Stomach (tissue), 9 donors: Measurements from ENCODE around the gene KDM1B. TPM values are rescaled to one million over a fixed set of nuclear protein-coding genes. Genes with fewer than 3 reads are reported as not detected.
A peak's percentile ranks its signal among the peaks of the same experiment; 100 is the strongest.

Experiments
- DNase-seq, 2 donors: peaks; one replicate each; pipeline versions ENCODE4 v3.0.0 to v3.0.0-alpha.2; 2013 to 2019
- H3K27ac ChIP-seq, 5 donors: fragments of 200-600 bp in 4 of 5; sonication (generic) in 4 of 5; one replicate each; pipeline ENCODE4 v1.5.1; 2013 to 2019; ENCODE audit warnings: mild to moderate bottlenecking in 1 of 5, moderate library complexity in 1 of 5
- H3K27me3 ChIP-seq, 3 donors: fragments of 200-600 bp; sonication (generic); one replicate each; pipeline ENCODE4 v1.5.1; 2017 to 2019; ENCODE audit warnings: mixed run types in 1 of 3
- H3K36me3 ChIP-seq, 4 donors: fragments of 200-600 bp; sonication (generic); 1 replicate in 3 of 4; 2 replicates in 1 of 4; pipeline ENCODE4 v1.5.1; 2016 to 2019
- H3K4me1 ChIP-seq, 4 donors: fragments of 200-600 bp; sonication (generic); one replicate each; pipeline ENCODE4 v1.5.1; 2016 to 2019
- H3K4me3 ChIP-seq, 4 donors: fragments of 200-600 bp; sonication (generic) in 3 of 4; one replicate each; pipeline ENCODE4 v1.5.1; 2016 to 2019; ENCODE audit warnings: mild to moderate bottlenecking in 1 of 4
- H3K9me3 ChIP-seq, 4 donors: fragments of 200-600 bp; sonication (generic); one replicate each; pipeline ENCODE4 v1.5.1; 2016 to 2019
- CTCF ChIP-seq, 7 experiments: fragments of 450-650 bp in 4 of 7; fragments of 200-600 bp in 3 of 7; sonication (generic) in 3 of 7; IDR thresholded peaks; one replicate each; pipeline ENCODE4 v1.5.1; 2016 to 2019; ENCODE audit warnings: antibody characterized with exemption in 7 of 7, control low read depth in 2 of 7, mild to moderate bottlenecking in 1 of 7
- EP300 ChIP-seq: sonication (generic); formaldehyde crosslinking; IDR thresholded peaks from one replicate; pipeline ENCODE4 v1.6.1; 2017; ENCODE audit warnings: antibody characterized with exemption
- POLR2A ChIP-seq, 4 donors: fragments of 450-650 bp; IDR thresholded peaks; one replicate each; pipeline ENCODE4 v1.6.1; 2016; ENCODE audit warnings: antibody characterized with exemption in 4 of 4, control low read depth in 2 of 4, mild to moderate bottlenecking in 1 of 4, moderate library complexity in 1 of 4
- POLR2AphosphoS5 ChIP-seq, 3 donors: sonication (generic); formaldehyde crosslinking; IDR thresholded peaks; one replicate each; pipeline ENCODE4 v1.6.1; 2016; ENCODE audit warnings: antibody characterized with exemption in 3 of 3
- WGBS, 5 donors: extraction: QIAGEN DNeasy Blood & Tissue Kit in 3 of 5; methylation state at CpG; one replicate each; pipeline versions ENCODE4 v1.1.5 to v1.1.7; 2013 to 2018; 5-methylcytosine and 5-hydroxymethylcytosine counted together
- intact Hi-C: fragments of 100-400 bp; cut with DNase I; formaldehyde crosslinking; loops from one replicate; pipeline ENCODE4 v1.15.1; 2023; ENCODE audit warnings: low total_unique reads
- polyA plus RNA-seq, 3 donors: library from polyadenylated mRNA; stranded (reverse); fragments of 200-250 nt; gene quantifications; one replicate each; pipeline ENCODE4 v1.2.3, GENCODE V29; 2013
- total RNA-seq, 5 donors: library from RNA; depleted of rRNA; stranded (reverse); fragments of >200 nt; gene quantifications; one replicate each; pipeline versions ENCODE4 v1.1.0 to v1.2.3, GENCODE V29; 2014 to 2016
- donor health status: healthy with polysubstance abuse.
- donor health status: Bipolar disorder and iron deficiency.
- donor health status: healthy.

Gene KDM1B
- total and polyA plus RNA-seq, 8 donors, result 2.5 to 12.9 (median 4.1) TPM

- no peaks in the 10 kb centered on the region for H3K36me3 ChIP-seq
- TF ChIP-seq POLR2A (IDR thresholded peaks at IDR 0.05), result no peak
- TF ChIP-seq CTCF (IDR thresholded peaks at IDR 0.05), result peak in 4 of 7 experiments; percentile 31 to 67 (median 36)
- peak in 2 of 3 donors; percentile 49 to 53 for TF ChIP-seq POLR2AphosphoS5 (IDR thresholded peaks at IDR 0.05)
- no peak for TF ChIP-seq EP300
- H3K27ac ChIP-seq, result peak within 1 kb of the TSS; percentile 97 to 100 (median 100)
- H3K9me3 ChIP-seq, result no peaks in the 10 kb centered on the region
- WGBS, 5 donors, result 0 to 1% (median 1%) methylated on average over 58 to 113 of the region's 113 CpGs
- peak; percentile 86 to 96 for DNase-seq
- intact Hi-C loops, result no loop called here
- H3K4me3 ChIP-seq, result peak within 1 kb of the TSS; percentile 72 to 96 (median 90)
- H3K27me3 ChIP-seq, result no peaks in the 10 kb centered on the region
- peaks cover 18 to 45% (median 33%) of the 10 kb centered on the region in 4 donors for H3K4me1 ChIP-seq
These were observed 109.1 kb downstream of the KDM1B start, which contains the start of gene DEK for GRCh38 chr6:18264219-18264922. Gene DEK, minus strand, starts transcription at chr6:18264530. Its CDS starts 543 bp downstream, at chr6:18263987.

- no peaks in the 10 kb centered on the region for H3K36me3 ChIP-seq
- 1 to 4% (median 3%) methylated on average over 11 of the region's 11 CpGs for WGBS, 5 donors
These were observed 109.7 kb downstream of the KDM1B start for GRCh38 chr6:18264923-18265377.

GRCh38 chr6:18265787-18266522 lies 110.7 kb downstream of the KDM1B start:
- intact Hi-C loops, result no loop called here
- no peaks in the 10 kb centered on the region for H3K27me3 ChIP-seq
- H3K9me3 ChIP-seq, result no peaks in the 10 kb centered on the region
- no peaks in the 10 kb centered on the region for H3K36me3 ChIP-seq
- no peak overlapping the region for H3K27ac ChIP-seq
- H3K4me1 ChIP-seq, result peaks cover 17 to 35% (median 22%) of the 10 kb centered on the region in 4 donors
- 93 to 98% (median 97%) methylated on average over 13 to 14 of the region's 14 CpGs for whole genome bisulfite sequencing, 5 donors
- no peak for TF ChIP-seq POLR2AphosphoS5 (IDR thresholded peaks at IDR 0.05)
- DNase-seq, result no peak
- H3K4me3 ChIP-seq, result no peak overlapping the region

More at GRCh38 chr6:18264923-18265377, 109.7 kb downstream of the KDM1B start:
- no peaks in the 10 kb centered on the region for H3K9me3 ChIP-seq
- H3K27ac ChIP-seq, result peak overlapping the region; percentile 97 to 100 (median 100)
- TF ChIP-seq POLR2AphosphoS5 (IDR thresholded peaks at IDR 0.05) (no peak), EP300 (no peak), POLR2A (IDR thresholded peaks at IDR 0.05) (no peak), CTCF (IDR thresholded peaks at IDR 0.05) (no peak)
- H3K27me3 ChIP-seq, result no peaks in the 10 kb centered on the region
- peak overlapping the region; percentile 72 to 96 (median 90) for H3K4me3 ChIP-seq
- H3K4me1 ChIP-seq, result peaks cover 18 to 45% (median 30%) of the 10 kb centered on the region in 4 donors
- intact Hi-C loops, result no loop called here
- no peak for DNase-seq

GRCh38 chr6:18266523-18266912 lies 111.3 kb downstream of the KDM1B start:
- no peaks in the 10 kb centered on the region for H3K9me3 ChIP-seq
- no peak for DNase-seq
- peaks cover 11 to 29% (median 16%) of the 10 kb centered on the region in 4 donors for H3K4me1 ChIP-seq
- H3K4me3 ChIP-seq, result no peak overlapping the region
- WGBS, 5 donors, result 89 to 98% (median 96%) methylated on average over 3 to 11 of the region's 11 CpGs
- no peaks in the 10 kb centered on the region for H3K36me3 ChIP-seq
- intact Hi-C loops, result no loop called here
- TF ChIP-seq POLR2AphosphoS5 (IDR thresholded peaks at IDR 0.05), result no peak
- TF ChIP-seq CTCF (IDR thresholded peaks at IDR 0.05), result no peak
- no peak for TF ChIP-seq POLR2A (IDR thresholded peaks at IDR 0.05)
- TF ChIP-seq EP300, result no peak
- H3K27me3 ChIP-seq, result no peaks in the 10 kb centered on the region
- H3K27ac ChIP-seq, result no peak overlapping the region
